ENCODE results near the gene ERCC6L2. TPM values are rescaled to one million over a fixed set of nuclear protein-coding genes. Genes with fewer than 3 reads are reported as not detected.

Gene ERCC6L2
- total RNA-seq, 1 experiment from 2014 or later, result 30.0 TPM

GRCh38 chr9:95912773-95913172 lies 37.3 kb downstream of the ERCC6L2 start:
- DNase-seq (ENCODE audit: low spot score), result no peak

GRCh38 chr9:95920017-95920416 lies 44.5 kb downstream of the ERCC6L2 start:
- no peak for DNase-seq (ENCODE audit: low spot score)

- peak; percentile 18 for DNase-seq (ENCODE audit: low spot score)
Observed at GRCh38 chr9:95923794-95924193, 48.3 kb downstream of the ERCC6L2 start.

GRCh38 chr9:95924987-95925386 lies 49.5 kb downstream of the ERCC6L2 start:
- no peak for DNase-seq (ENCODE audit: low spot score)

- DNase-seq (ENCODE audit: low spot score), result no peak
Observed at GRCh38 chr9:95927271-95928004, 51.9 kb downstream of the ERCC6L2 start.

GRCh38 chr9:95930277-95930676 lies 54.8 kb downstream of the ERCC6L2 start:
- no peak for DNase-seq (ENCODE audit: low spot score)

- no peak for DNase-seq (ENCODE audit: low spot score)
Observed at GRCh38 chr9:95935861-95936578, 60.5 kb downstream of the ERCC6L2 start.

GRCh38 chr9:95936579-95937075 lies 61.1 kb downstream of the ERCC6L2 start:
- no peak for DNase-seq (ENCODE audit: low spot score)

- no peak for DNase-seq (ENCODE audit: low spot score)
Observed at GRCh38 chr9:95937131-95937530, 61.6 kb downstream of the ERCC6L2 start.

GRCh38 chr9:95938724-95939123 lies 63.2 kb downstream of the ERCC6L2 start:
- peak; percentile 12 for DNase-seq (ENCODE audit: low spot score)

GRCh38 chr9:95939472-95939871 lies 64.0 kb downstream of the ERCC6L2 start:
- no peak for DNase-seq (ENCODE audit: low spot score)

GRCh38 chr9:95940265-95940664 lies 64.8 kb downstream of the ERCC6L2 start:
- DNase-seq (ENCODE audit: low spot score), result no peak

GRCh38 chr9:95942016-95942415 lies 66.5 kb downstream of the ERCC6L2 start:
- no peak for DNase-seq (ENCODE audit: low spot score)

- DNase-seq (ENCODE audit: low spot score), result peak; percentile 68
Observed at GRCh38 chr9:95947118-95947517, 71.6 kb downstream of the ERCC6L2 start.

- DNase-seq (ENCODE audit: low spot score), result no peak
Observed at GRCh38 chr9:95952471-95952870, 77.0 kb downstream of the ERCC6L2 start.

- DNase-seq (ENCODE audit: low spot score), result no peak
Observed at GRCh38 chr9:95953986-95954385, 78.5 kb downstream of the ERCC6L2 start.

GRCh38 chr9:95954940-95955339 lies 79.4 kb downstream of the ERCC6L2 start:
- DNase-seq (ENCODE audit: low spot score), result no peak

- no peak for DNase-seq (ENCODE audit: low spot score)
Observed at GRCh38 chr9:95962936-95963335, 87.4 kb downstream of the ERCC6L2 start.

GRCh38 chr9:95963659-95964058 lies 88.2 kb downstream of the ERCC6L2 start:
- no peak for DNase-seq (ENCODE audit: low spot score)

GRCh38 chr9:95966306-95966705 lies 90.8 kb downstream of the ERCC6L2 start:
- DNase-seq (ENCODE audit: low spot score), result no peak

GRCh38 chr9:95970317-95970716 lies 94.8 kb downstream of the ERCC6L2 start:
- no peak for DNase-seq (ENCODE audit: low spot score)

- DNase-seq (ENCODE audit: low spot score), result no peak
Observed at GRCh38 chr9:95971815-95972214, 96.3 kb downstream of the ERCC6L2 start.

- no peak for DNase-seq (ENCODE audit: low spot score)
Observed at GRCh38 chr9:95974389-95974788, 98.9 kb downstream of the ERCC6L2 start.
